ENCODE measurements around the gene ZEB1. TPM values are rescaled to one million over a fixed set of nuclear protein-coding genes. Genes with fewer than 3 reads are reported as not detected.

The ZEB1 gene
- total and polyA plus RNA-seq, 9 of the 15 experiments (the other 6 are each of a cell fraction or from before 2014, with no cell fraction given): 2.1 to 8.4 (median 4.9) TPM

DNA sequence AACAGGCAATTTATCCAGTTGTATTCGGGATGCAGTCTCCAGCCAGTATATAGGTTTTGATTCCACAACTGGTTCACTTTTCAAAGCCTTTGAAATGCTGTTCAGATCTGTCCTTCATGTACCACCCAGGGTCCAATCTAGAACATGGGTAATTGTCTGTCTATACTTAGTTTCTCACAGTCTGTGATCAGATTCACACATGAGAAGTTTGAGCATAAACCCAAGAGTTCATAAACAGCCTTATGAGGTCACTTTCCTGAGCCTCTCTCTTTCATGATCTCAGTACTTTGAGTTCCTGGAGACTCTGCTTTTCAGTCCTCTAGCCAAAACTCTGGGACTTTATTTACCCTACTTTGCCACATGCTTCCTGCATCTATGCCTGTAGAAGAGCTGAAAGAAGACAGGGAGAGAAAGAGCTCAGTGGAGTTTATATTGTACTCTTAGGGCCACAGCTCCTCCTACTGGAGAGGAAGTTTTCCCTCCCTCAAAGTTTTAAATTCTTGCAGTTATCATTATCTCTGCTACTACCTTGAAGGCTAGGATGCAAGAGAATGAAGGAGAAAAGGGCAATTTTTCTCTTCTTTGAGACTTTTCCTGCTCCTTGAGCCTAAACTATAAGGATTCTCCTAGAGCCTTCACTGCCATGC is 172.0 kb downstream of the ZEB1 start:
- whole genome bisulfite sequencing (ENCODE audit: insufficient coverage, low coverage, missing lambda C conversion rate): 10% methylated on average over 1 of the region's 1 CpG
- intact Hi-C loops (cut with micrococcal nuclease): loop anchor here (1.0 to 5.0 kb wide), 2 partner anchors 408 to 764 kb away; no protein-coding TSS in a partner anchor
- CTCF ChIA-PET (ENCODE audit: low intra/inter-chr PET ratio): interaction anchor here (1.0 kb wide), 1 partner anchor 763 kb away, joined by 4 read pairs; no protein-coding TSS in a partner anchor
- FAIRE-seq (peak; percentile 70), DNase-seq (ENCODE audit: extremely low read depth in 1 of 4, low spot score in 3 of 4) (peak in 1 of 4 experiments; percentile 31), ATAC-seq (peak; percentile 58)
- no peak overlapping the region for H3K27ac ChIP-seq (ENCODE audit: extremely low read depth, low read depth, low read length)
- H3K4me2 ChIP-seq (ENCODE audit: insufficient read depth, low read length): no peak overlapping the region
- no TSS peak for BruUV-seq (replicated peaks)
- H3K27me3 ChIP-seq (ENCODE audit: control insufficient read depth in 2 of 2, insufficient read depth in 2 of 2, low read length in 2 of 2): no peaks in the 10 kb centered on the region
- H4K20me1 ChIP-seq (replicated peaks; ENCODE audit: control insufficient read depth, insufficient read depth, low read length): no peaks in the 10 kb centered on the region
- no peaks in the 10 kb centered on the region for H3K79me2 ChIP-seq (ENCODE audit: control insufficient read depth, insufficient read depth, low read length)
- no peak overlapping the region for H3K4me3 ChIP-seq
- no peaks in the 10 kb centered on the region for H3K9me3 ChIP-seq (replicated peaks; ENCODE audit: control insufficient read depth, insufficient read depth, low read depth, low read length)
- in situ Hi-C loops (cut with MboI): no loop called here
- no peaks in the 10 kb centered on the region for H3K36me3 ChIP-seq (ENCODE audit: control insufficient read depth, insufficient read depth, low read length)
- H3K9ac ChIP-seq (ENCODE audit: insufficient read depth in 1 of 2, low read depth in 2 of 2, low read length in 2 of 2): no peak overlapping the region
- H3K4me1 ChIP-seq (replicated peaks in 1 of 2; ENCODE audit: control insufficient read depth in 2 of 2, insufficient read depth in 2 of 2, low read length in 2 of 2): no peaks in the 10 kb centered on the region
- POLR2A ChIA-PET: interaction anchor here (0.7 kb wide), 1 partner anchor 372 kb away, joined by 3 read pairs; no protein-coding TSS in a partner anchor
- no peaks in the 10 kb centered on the region for H3K9me1 ChIP-seq (ENCODE audit: control insufficient read depth, insufficient read depth, low read length)
- no peak overlapping the region for H2AFZ ChIP-seq (ENCODE audit: low read depth, low read length)
- TF ChIP-seq MXI1 (IDR thresholded peaks at IDR 0.05; ENCODE audit: low read depth, low read length) (no peak), STAT5A (IDR thresholded peaks at IDR 0.05; ENCODE audit: borderline replicate concordance, low read length) (no peak), C11orf30 (IDR thresholded peaks at IDR 0.05; ENCODE audit: low read depth) (peak; percentile 31; the same call in 1 of the 2 replicates)
- TF ChIP-seq, protein P1, sequence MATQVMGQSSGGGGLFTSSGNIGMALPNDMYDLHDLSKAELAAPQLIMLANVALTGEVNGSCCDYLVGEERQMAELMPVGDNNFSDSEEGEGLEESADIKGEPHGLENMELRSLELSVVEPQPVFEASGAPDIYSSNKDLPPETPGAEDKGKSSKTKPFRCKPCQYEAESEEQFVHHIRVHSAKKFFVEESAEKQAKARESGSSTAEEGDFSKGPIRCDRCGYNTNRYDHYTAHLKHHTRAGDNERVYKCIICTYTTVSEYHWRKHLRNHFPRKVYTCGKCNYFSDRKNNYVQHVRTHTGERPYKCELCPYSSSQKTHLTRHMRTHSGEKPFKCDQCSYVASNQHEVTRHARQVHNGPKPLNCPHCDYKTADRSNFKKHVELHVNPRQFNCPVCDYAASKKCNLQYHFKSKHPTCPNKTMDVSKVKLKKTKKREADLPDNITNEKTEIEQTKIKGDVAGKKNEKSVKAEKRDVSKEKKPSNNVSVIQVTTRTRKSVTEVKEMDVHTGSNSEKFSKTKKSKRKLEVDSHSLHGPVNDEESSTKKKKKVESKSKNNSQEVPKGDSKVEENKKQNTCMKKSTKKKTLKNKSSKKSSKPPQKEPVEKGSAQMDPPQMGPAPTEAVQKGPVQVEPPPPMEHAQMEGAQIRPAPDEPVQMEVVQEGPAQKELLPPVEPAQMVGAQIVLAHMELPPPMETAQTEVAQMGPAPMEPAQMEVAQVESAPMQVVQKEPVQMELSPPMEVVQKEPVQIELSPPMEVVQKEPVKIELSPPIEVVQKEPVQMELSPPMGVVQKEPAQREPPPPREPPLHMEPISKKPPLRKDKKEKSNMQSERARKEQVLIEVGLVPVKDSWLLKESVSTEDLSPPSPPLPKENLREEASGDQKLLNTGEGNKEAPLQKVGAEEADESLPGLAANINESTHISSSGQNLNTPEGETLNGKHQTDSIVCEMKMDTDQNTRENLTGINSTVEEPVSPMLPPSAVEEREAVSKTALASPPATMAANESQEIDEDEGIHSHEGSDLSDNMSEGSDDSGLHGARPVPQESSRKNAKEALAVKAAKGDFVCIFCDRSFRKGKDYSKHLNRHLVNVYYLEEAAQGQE (IDR thresholded peaks at IDR 0.05; ENCODE audit: borderline replicate concordance): peak; percentile 57; the same call in 1 of the 2 replicates
- TF ChIP-seq, protein P1 (CRISPR knock-in tag; IDR thresholded peaks at IDR 0.05; ENCODE audit: low read depth): no peak
- TF ChIP-seq, protein P2, sequence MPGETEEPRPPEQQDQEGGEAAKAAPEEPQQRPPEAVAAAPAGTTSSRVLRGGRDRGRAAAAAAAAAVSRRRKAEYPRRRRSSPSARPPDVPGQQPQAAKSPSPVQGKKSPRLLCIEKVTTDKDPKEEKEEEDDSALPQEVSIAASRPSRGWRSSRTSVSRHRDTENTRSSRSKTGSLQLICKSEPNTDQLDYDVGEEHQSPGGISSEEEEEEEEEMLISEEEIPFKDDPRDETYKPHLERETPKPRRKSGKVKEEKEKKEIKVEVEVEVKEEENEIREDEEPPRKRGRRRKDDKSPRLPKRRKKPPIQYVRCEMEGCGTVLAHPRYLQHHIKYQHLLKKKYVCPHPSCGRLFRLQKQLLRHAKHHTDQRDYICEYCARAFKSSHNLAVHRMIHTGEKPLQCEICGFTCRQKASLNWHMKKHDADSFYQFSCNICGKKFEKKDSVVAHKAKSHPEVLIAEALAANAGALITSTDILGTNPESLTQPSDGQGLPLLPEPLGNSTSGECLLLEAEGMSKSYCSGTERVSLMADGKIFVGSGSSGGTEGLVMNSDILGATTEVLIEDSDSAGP (CRISPR knock-in tag; IDR thresholded peaks at IDR 0.05): no peak
